HG03175 (cell line): ENCODE data around the gene GALNT12.

Experiments used
- ATAC-seq: cut with Tn5 transposase; IDR thresholded peaks from one replicate; pipeline ENCODE4 v1.9.1; 2021; ENCODE audit warnings: mild to moderate bottlenecking, moderate library complexity; ENCODE audit not compliant: unreplicated experiment

The GALNT12 gene

GRCh38 chr9:98781588-98782383 lies 25.7 kb upstream of the GALNT12 start:
- ATAC-seq: no peak

DNA sequence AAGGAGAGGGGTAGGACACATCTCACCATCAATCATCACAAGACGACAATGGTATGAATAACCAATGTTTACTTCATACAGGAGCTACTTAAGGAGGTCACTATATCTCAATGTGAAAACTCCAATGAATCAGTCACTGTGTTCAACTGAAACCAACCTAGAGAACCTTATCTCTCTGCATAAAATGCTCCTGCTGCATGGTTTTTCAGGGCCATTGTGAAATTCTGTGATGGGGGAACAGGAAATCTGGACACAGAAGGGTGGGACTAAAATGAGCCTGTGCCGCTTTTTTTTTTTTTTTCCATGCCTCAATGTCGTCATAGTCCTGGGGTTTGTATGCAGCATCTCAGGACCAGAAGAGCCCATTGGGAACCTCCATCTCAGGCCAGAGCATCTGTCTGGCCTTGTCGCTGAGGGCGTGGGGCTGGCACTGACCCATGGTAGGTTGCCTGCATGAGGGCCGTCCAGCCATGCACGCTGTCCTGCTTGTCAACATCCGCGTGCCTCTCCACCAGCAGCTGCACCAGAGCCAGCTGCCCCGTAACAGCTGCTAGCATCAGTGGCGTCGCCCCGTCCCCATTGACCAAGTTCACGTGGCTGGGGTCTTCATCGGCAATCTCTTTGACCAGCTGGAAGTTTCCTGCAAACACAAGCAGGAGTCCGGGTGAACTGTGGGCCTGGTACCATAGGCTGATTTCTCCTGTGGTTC lies 23.8 kb upstream of the GALNT12 start:
- ATAC-seq: no peak

- no peak for ATAC-seq
Observed at GRCh38 chr9:98784831-98785806, 22.4 kb upstream of the GALNT12 start.

DNA sequence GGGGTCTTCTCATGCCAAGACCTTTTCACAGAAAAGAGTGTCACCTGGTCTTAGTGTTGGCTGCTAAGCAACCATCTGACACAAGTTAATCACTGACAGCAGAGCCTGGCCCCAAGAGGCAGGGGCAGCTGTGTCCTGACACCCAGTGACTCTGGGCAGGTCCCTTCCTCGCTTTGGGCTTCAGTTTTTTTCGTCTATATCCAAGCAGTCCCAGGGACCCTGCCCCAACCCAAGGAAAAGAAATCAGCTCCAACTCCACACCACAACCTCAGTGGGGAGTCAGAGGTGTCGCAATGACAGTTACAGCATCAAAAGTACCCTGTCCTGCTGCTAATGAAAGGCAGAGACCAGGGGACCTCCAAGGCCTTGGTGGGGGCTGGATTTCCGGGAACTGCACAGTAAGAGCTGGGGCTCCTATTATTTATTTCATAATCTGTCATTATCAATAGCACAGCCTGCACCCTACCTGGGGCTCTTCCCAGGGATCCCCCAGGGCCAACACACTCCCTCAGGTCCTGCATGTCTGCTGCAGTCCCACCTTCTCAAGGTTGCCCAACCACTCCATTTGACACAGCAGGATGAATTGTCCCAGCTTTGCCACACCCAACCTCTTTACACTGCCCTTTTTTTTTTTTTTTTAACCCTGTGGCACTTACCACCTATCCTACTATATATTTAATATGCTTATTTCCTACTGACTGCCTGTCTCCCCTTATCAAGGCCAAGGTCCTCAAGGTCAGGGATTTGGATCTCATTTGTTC lies 20.5 kb upstream of the GALNT12 start:
- no peak for ATAC-seq

GRCh38 chr9:98787766-98788335 lies 19.6 kb upstream of the GALNT12 start:
- no peak for ATAC-seq

- no peak for ATAC-seq
Observed at GRCh38 chr9:98789483-98790133, 17.9 kb upstream of the GALNT12 start.

DNA sequence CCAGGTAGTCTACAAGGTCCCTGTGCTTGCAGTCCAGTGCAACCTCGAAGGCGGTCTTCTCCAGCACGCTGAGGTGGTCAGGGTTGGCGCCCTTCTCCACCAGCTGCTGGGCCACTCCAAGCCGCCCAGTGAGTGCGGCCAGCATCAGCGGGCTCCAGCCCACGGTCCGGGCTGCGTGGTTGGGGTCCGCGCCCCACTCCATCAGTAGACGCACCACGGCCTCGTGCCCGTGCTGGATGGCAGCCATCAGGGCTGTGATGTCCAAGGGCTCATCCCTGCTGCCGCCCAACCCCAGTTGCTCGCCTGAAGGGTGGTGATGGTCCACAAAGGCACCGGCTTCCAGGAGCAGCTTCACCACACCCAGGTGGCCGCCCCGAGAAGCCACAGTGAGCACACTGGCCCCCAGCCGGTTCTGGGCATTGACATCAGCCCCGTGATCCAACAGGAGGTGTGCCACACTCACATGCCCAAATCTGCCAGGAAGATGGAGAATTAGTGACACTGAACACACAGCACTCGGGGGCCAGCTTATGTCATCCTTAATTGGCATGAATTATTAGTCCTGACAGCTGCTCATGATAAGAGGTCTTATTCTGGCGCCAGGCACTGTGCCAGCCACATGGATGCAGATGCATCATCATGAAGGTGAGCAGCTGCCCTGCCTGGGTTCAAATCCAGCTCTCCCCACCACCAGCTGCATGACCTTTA lies 17.2 kb upstream of the GALNT12 start:
- no peak for ATAC-seq

- peak; percentile 72 for ATAC-seq
Observed at GRCh38 chr9:98790842-98791607, 16.4 kb upstream of the GALNT12 start.

- ATAC-seq: no peak
Observed at GRCh38 chr9:98791608-98792490, 15.6 kb upstream of the GALNT12 start.

DNA sequence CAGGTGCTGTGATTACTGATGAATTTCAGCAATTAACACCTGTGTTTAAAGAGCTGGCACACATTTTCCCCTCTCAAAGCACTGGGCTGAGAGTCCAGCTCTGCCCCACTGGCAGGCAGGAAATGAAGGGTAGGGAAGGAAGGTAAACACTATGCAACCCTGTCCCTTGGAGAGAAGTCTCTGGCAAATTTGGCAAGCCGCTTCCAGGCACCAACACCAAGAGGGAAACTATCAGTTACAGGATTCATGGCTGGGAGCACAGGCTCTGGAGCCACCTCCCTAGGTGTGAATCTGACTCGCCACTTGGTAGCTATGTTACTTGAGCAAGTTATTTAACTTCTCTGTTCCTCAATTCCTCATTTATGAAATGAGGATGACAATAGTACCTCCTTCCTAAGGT lies 14.4 kb upstream of the GALNT12 start:
- no peak for ATAC-seq

DNA sequence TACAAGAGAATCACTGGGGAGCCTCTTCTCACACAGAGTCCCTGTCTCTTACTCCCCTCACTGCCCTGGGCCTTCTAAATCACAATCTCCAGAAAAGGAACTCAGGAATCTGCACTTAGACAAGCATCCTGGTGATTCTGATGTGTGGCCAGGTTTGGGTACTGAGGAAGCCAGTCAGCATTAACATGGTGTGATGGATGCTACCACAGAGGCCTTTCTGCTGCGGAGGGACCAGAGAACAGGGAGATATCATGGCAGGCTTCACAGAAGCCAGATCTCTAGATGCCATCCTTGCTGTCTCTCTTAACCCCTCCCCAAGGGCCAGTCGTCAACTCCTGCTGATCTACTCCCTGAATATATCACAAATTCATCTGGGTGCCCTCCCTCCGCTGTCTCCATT lies 12.7 kb upstream of the GALNT12 start:
- no peak for ATAC-seq

GRCh38 chr9:98795295-98795955 lies 12.0 kb upstream of the GALNT12 start:
- no peak for ATAC-seq

- peak; percentile 34 for ATAC-seq
Observed at GRCh38 chr9:98795970-98796363, 11.5 kb upstream of the GALNT12 start.

- ATAC-seq: peak; percentile 88
Observed at GRCh38 chr9:98796364-98797101, 10.9 kb upstream of the GALNT12 start, which contains the start of gene ANKS6. Gene ANKS6, minus strand, starts transcription at chr9:98796555. Its CDS starts 64 bp downstream, at chr9:98796491.

GRCh38 chr9:98797491-98797890 lies 10.0 kb upstream of the GALNT12 start:
- ATAC-seq: no peak

DNA sequence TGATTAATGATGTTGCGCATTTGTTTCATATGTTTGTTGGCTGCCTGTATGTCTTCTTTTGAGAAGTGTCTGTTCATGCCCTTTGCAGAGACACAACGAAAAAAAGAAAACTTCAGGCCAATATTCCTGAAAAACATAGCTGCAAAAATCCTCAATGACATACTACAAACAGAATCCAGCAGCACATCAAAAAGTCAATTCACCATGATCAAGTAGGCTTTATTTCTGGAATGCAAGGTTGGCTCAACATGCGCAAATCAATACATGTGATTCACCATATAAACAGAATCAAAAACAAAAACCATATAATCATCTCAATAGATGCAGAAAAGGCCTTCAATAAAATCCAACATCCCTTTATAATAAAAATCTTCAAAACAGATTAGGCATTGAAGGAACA lies 9.2 kb upstream of the GALNT12 start:
- ATAC-seq: no peak
